ENCODE measurements around the gene SNAP47.

The SNAP47 gene

GRCh38 chr1:227733751-227734545, 1.3 kb upstream of the SNAP47 start:
- peak in 1 of 2 experiments; percentile 52 for DNase-seq (ENCODE audit: low read depth in 1 of 2, low spot score in 1 of 2)
- in situ Hi-C loops (cut with HindIII; ENCODE audit: low pct_unique_long_range_greater_than_20kb, low sequenced_read_pairs), result no loop called here

DNA sequence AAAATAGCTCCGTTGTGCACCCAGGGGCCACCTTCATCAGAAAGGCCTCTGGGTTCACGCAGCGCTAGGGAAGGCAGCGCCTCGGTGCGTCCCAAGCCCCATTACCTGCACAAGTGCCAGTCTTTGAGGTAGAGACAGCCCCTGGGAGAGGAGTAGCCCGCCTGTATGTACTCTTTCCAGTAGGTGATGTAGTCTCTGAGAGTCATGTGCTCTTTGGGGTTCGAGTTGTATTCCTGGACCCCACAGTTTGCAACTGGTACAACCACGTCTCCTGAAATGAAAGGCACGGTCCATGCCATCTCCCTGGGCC, 734 bp upstream of the SNAP47 start:
- TF ChIP-seq JUND (IDR thresholded peaks at IDR 0.05; ENCODE audit: low read depth), result no peak
- in situ Hi-C loops (cut with HindIII; ENCODE audit: low pct_unique_long_range_greater_than_20kb, low sequenced_read_pairs), result no loop called here
- no peak for DNase-seq (ENCODE audit: low read depth in 1 of 2, low spot score in 1 of 2)

More at GRCh38 chr1:227733751-227734545, 1.3 kb upstream of the SNAP47 start:
- no peak for TF ChIP-seq JUND (IDR thresholded peaks at IDR 0.05; ENCODE audit: low read depth)

GRCh38 chr1:227735539-227736285, 477 bp downstream of the SNAP47 start:
- no peak for DNase-seq (ENCODE audit: low read depth in 1 of 2, low spot score in 1 of 2)
- in situ Hi-C loops (cut with HindIII; ENCODE audit: low pct_unique_long_range_greater_than_20kb, low sequenced_read_pairs), result no loop called here
- TF ChIP-seq JUND (IDR thresholded peaks at IDR 0.05; ENCODE audit: low read depth), result no peak

- TF ChIP-seq JUND (IDR thresholded peaks at IDR 0.05; ENCODE audit: low read depth), result no peak
- in situ Hi-C loops (cut with HindIII; ENCODE audit: low pct_unique_long_range_greater_than_20kb, low sequenced_read_pairs), result no loop called here
- no peak for DNase-seq (ENCODE audit: low read depth in 1 of 2, low spot score in 1 of 2)
These were observed 1.7 kb downstream of the SNAP47 start for GRCh38 chr1:227736814-227737432.

DNA sequence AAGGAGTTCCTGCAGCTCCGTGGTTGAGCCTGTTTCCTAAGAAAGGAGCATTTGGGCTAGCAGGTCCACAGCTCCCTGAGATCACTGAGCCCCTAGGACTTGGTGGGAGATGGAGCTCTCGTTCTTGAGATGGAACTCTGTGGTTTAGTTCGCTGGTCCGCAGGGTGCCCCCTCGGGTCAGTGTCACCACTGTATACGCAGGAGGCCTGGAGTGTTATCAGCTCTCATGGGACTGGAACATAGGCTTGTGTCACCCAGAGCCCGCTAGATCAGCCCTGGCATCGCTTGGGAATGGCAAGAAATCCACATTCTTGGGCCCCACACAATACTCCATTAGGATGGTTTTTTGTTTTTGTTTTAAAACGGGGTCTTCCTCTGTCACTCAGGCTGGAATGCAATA, 3.6 kb downstream of the SNAP47 start:
- in situ Hi-C loops (cut with HindIII; ENCODE audit: low pct_unique_long_range_greater_than_20kb, low sequenced_read_pairs), result no loop called here
- DNase-seq (ENCODE audit: low read depth in 1 of 2, low spot score in 1 of 2), result no peak
- no peak for TF ChIP-seq JUND (IDR thresholded peaks at IDR 0.05; ENCODE audit: low read depth)

DNA sequence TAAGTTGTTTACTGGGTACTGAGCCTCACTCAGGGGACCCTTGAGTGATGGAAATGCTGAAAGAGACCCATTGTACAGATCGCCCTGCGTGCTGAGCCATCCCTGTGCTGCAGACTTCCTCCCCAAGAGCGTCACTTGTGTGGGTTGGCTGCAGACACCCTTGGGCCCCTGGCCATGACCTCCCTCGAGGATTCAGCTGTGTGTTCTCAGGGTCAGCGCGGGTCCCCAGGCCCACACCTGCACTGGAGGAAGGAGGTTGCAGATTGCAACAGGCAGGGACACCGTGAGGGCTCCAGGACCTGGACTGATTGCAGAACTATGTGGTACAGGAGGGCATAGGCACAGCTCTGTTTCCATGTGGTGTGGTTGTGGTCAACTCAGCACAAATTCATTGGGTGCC, 4.4 kb downstream of the SNAP47 start:
- TF ChIP-seq JUND (IDR thresholded peaks at IDR 0.05; ENCODE audit: low read depth), result no peak
- no peak for DNase-seq (ENCODE audit: low read depth in 1 of 2, low spot score in 1 of 2)
- in situ Hi-C loops (cut with HindIII; ENCODE audit: low pct_unique_long_range_greater_than_20kb, low sequenced_read_pairs), result no loop called here

- no peak for TF ChIP-seq JUND (IDR thresholded peaks at IDR 0.05; ENCODE audit: low read depth)
- in situ Hi-C loops (cut with HindIII; ENCODE audit: low pct_unique_long_range_greater_than_20kb, low sequenced_read_pairs), result no loop called here
- no peak for DNase-seq (ENCODE audit: low read depth in 1 of 2, low spot score in 1 of 2)
These were observed 5.2 kb downstream of the SNAP47 start for GRCh38 chr1:227740401-227740960.

- in situ Hi-C loops (cut with HindIII; ENCODE audit: low pct_unique_long_range_greater_than_20kb, low sequenced_read_pairs), result no loop called here
- DNase-seq (ENCODE audit: low read depth in 1 of 2, low spot score in 1 of 2), result no peak
- TF ChIP-seq JUND (IDR thresholded peaks at IDR 0.05; ENCODE audit: low read depth), result no peak
These were observed 6.1 kb downstream of the SNAP47 start for GRCh38 chr1:227741166-227741870.

DNA sequence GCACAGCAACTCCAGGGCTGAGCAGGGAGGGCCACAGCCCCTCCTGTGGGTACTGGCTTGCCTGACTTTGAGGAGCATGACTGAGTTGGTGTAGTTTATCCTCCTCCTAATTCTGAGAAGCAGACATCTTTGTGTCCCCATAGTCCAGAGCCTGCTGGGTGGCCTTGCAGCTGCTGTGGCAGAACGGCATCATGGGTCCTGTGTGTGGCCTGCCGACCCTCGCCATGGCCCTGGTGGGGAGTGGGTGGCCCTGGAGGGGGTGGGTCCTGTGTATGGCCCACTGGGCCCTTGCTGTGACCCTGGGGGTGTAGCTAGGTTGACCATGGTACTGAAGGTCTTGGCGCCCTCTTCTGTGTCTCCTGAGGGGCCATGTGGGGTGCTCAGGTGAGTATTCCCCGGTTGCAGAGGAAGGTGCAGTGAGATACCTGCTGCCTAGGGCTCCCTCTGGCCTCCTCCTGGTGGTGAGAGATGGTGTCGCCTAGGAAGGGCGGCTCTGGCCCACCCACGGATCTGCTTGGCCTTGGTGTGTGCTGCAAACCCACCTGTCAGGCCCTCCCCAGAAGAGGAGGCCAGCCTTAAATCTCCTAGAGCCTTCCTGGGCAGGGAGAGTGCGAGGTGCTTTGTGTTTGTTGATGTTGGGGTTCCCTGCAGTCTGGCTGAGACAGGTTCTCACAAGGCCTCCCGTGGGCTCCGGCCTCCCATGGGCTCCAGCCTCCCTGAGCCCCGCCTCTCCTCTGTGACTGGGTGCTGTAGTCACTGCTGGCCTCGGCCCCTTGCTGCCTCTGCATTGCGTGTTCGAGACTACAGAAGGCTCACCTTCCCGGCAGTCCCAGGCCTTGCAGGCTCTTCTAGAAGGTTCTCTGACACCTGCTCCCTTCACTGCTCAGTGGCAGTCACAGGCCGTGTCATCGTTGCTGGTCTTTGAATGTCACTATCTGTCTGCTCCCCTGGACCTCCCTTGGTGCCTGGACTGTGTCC, 7.8 kb downstream of the SNAP47 start:
- TF ChIP-seq JUND (IDR thresholded peaks at IDR 0.05; ENCODE audit: low read depth), result no peak
- in situ Hi-C loops (cut with HindIII; ENCODE audit: low pct_unique_long_range_greater_than_20kb, low sequenced_read_pairs), result no loop called here
- DNase-seq (ENCODE audit: low read depth in 1 of 2, low spot score in 1 of 2), result no peak

DNA sequence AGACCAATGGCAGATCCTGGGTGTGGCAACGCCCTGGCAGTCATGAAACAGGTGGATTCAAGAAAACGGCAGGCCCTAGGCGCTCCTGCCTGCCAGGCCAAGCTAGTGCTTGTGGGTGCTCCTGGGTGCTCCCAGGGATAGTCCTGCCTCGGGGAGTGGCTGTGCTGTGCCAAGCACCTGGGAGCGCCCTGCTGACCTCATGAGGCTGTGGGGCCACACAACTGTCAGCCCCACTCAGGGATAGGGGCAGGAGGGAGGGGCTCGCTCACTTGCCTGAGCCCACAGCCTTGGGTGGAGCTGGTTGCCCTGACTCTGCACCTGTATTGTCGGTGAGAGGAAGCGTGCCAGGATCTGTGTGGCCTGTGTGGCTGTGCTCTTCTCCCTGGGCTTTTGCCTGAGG, 9.4 kb downstream of the SNAP47 start:
- no peak for DNase-seq (ENCODE audit: low read depth in 1 of 2, low spot score in 1 of 2)
- in situ Hi-C loops (cut with HindIII; ENCODE audit: low pct_unique_long_range_greater_than_20kb, low sequenced_read_pairs), result no loop called here
- TF ChIP-seq JUND (IDR thresholded peaks at IDR 0.05; ENCODE audit: low read depth), result no peak

- TF ChIP-seq JUND (IDR thresholded peaks at IDR 0.05; ENCODE audit: low read depth), result no peak
- no peak for DNase-seq (ENCODE audit: low read depth in 1 of 2, low spot score in 1 of 2)
- in situ Hi-C loops (cut with HindIII; ENCODE audit: low pct_unique_long_range_greater_than_20kb, low sequenced_read_pairs), result no loop called here
These were observed 10.5 kb downstream of the SNAP47 start for GRCh38 chr1:227745568-227746265.

Measured in T47D (cell line).